ENCODE results near the gene JAGN1.

DNA sequence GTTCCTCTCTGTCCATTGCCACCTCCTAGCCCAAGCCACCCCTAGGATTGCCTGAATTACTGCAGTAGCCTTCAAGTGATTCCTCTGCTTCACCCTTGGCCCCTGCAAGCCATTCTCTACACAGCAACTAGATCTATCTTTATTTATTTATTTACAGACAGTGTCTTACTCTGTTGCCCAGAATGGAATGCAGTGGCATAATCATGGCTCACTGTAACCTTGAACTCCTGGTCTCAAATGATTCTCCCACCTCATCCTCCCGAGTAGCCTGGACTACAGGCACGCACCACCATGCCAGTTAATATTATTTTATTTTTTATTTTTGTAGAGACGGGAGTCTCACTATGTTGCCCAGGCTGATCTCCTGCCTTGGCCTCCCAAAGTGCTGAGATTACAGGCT, 1.9 kb upstream of the JAGN1 start:
- TF ChIP-seq CTCF (IDR thresholded peaks at IDR 0.05) (no peak), POLR2A (IDR thresholded peaks at IDR 0.05) (no peak)
